Progenitor cell of endocrine pancreas (in vitro differentiated cells): ENCODE measurements around the gene DLL3. TPM values are rescaled to one million over a fixed set of nuclear protein-coding genes. Genes with fewer than 3 reads are reported as not detected.
"Not testable (repeated sequence)": the region's sequence is repeated elsewhere in the genome, so short reads cannot be mapped to it uniquely, and the experiment has no call there.

Source experiments
- DNase-seq: peaks from one replicate; pipeline ENCODE4 v3.0.0; 2021; ENCODE audit warnings: low spot score; ENCODE audit not compliant: unreplicated experiment
- H3K27ac Mint-ChIP-seq: 2 replicates; pipeline ENCODE4 v1.8.0; 2021; ENCODE audit warnings: mild to moderate bottlenecking, moderate library complexity, mixed read lengths
- H3K27me3 Mint-ChIP-seq: 2 replicates; pipeline ENCODE4 v1.8.0; 2021; ENCODE audit warnings: mixed read lengths
- H3K36me3 Mint-ChIP-seq: 2 replicates; pipeline ENCODE4 v1.8.0; 2022; ENCODE audit warnings: mixed read lengths; ENCODE audit not compliant: insufficient read depth
- H3K4me1 Mint-ChIP-seq: 2 replicates; pipeline ENCODE4 v1.8.0; 2021; ENCODE audit warnings: low read depth, mixed read lengths
- H3K4me3 Mint-ChIP-seq: 2 replicates; pipeline ENCODE4 v1.8.0; 2021; ENCODE audit warnings: low read depth, mild to moderate bottlenecking, moderate library complexity, mixed read lengths
- H3K9me3 Mint-ChIP-seq: 2 replicates; pipeline ENCODE4 v1.8.0; 2021; ENCODE audit warnings: low read depth, mixed read lengths
- CTCF ChIP-seq: fragments of 200-600 bp; sonication (generic); IDR thresholded peaks from one replicate; pipeline ENCODE4 v1.5.0; 2021; ENCODE audit warnings: antibody characterized with exemption, mild to moderate bottlenecking; ENCODE audit not compliant: unreplicated experiment
- total RNA-seq: library from RNA; stranded (reverse); gene quantifications from 2 replicates; pipeline ENCODE4 v1.2.1, GENCODE V29; 2021

The DLL3 gene
- total RNA-seq, 1 donor from 2014 or later, result 1.1 TPM

GRCh38 chr19:39472746-39473442 lies 25.9 kb upstream of the DLL3 start:
- H3K27me3 Mint-ChIP-seq, result no peaks in the 10 kb centered on the region
- no peak for TF ChIP-seq CTCF
- no peak overlapping the region for H3K4me3 Mint-ChIP-seq
- H3K4me1 Mint-ChIP-seq, result no peaks in the 10 kb centered on the region
- no peak overlapping the region for H3K27ac Mint-ChIP-seq
- DNase-seq, result no peak
- peaks cover 28% of the 10 kb centered on the region for H3K36me3 Mint-ChIP-seq
- no peaks in the 10 kb centered on the region for H3K9me3 Mint-ChIP-seq

GRCh38 chr19:39473443-39473960 lies 25.2 kb upstream of the DLL3 start:
- Mint-ChIP-seq H3K36me3 (peaks cover 25% of the 10 kb centered on the region), H3K4me3 (no peak overlapping the region)

GRCh38 chr19:39474139-39474620 lies 24.6 kb upstream of the DLL3 start:
- peak; percentile 82 for TF ChIP-seq CTCF
- no peaks in the 10 kb centered on the region for H3K27me3 Mint-ChIP-seq
- no peaks in the 10 kb centered on the region for H3K9me3 Mint-ChIP-seq
- H3K4me1 Mint-ChIP-seq, result no peaks in the 10 kb centered on the region
- DNase-seq, result peak; percentile 74
- H3K4me3 Mint-ChIP-seq, result no peak overlapping the region
- peak overlapping the region; percentile 84 for H3K27ac Mint-ChIP-seq
- H3K36me3 Mint-ChIP-seq, result peaks cover 23% of the 10 kb centered on the region

More at GRCh38 chr19:39473443-39473960, 25.2 kb upstream of the DLL3 start:
- Mint-ChIP-seq H3K4me1 (no peaks in the 10 kb centered on the region), H3K27me3 (no peaks in the 10 kb centered on the region), H3K9me3 (no peaks in the 10 kb centered on the region), H3K27ac (no peak overlapping the region)
- no peak for TF ChIP-seq CTCF
- DNase-seq, result no peak

- Mint-ChIP-seq H3K27me3 (no peaks in the 10 kb centered on the region), H3K36me3 (peaks cover 15% of the 10 kb centered on the region), H3K27ac (no peak overlapping the region), H3K4me1 (peaks cover 8% of the 10 kb centered on the region), H3K4me3 (no peak overlapping the region), H3K9me3 (no peaks in the 10 kb centered on the region)
- DNase-seq, result no peak
- no peak for TF ChIP-seq CTCF
These were observed 23.0 kb upstream of the DLL3 start for GRCh38 chr19:39475748-39476147.

GRCh38 chr19:39479319-39479801 lies 19.4 kb upstream of the DLL3 start:
- Mint-ChIP-seq H3K27ac (peak overlapping the region; percentile 57), H3K4me1 (peaks cover 17% of the 10 kb centered on the region), H3K36me3 (peaks cover 11% of the 10 kb centered on the region)
- not testable (repeated sequence) for DNase-seq, H3K9me3 Mint-ChIP-seq, H3K4me3 Mint-ChIP-seq, H3K27me3 Mint-ChIP-seq

- Mint-ChIP-seq H3K27ac (peak overlapping the region; percentile 97), H3K36me3 (peaks cover 6% of the 10 kb centered on the region), H3K4me1 (peaks cover 17% of the 10 kb centered on the region), H3K27me3 (no peaks in the 10 kb centered on the region), H3K4me3 (peak overlapping the region; percentile 84), H3K9me3 (no peaks in the 10 kb centered on the region)
- no peak for DNase-seq
- TF ChIP-seq CTCF, result no peak
These were observed 18.8 kb upstream of the DLL3 start for GRCh38 chr19:39479916-39480315.
